ENCODE measurements around the gene RNF13.
A peak's percentile ranks its signal among the peaks of the same experiment; 100 is the strongest.

Gene RNF13

GRCh38 chr3:149955449-149955848, 142.4 kb downstream of the RNF13 start:
- no peaks in the 10 kb centered on the region for H3K27me3 Mint-ChIP-seq
- ATAC-seq (no peak), DNase-seq (no peak)
- peaks cover 3% of the 10 kb centered on the region for H3K36me3 Mint-ChIP-seq (ENCODE audit: low read depth)
- H3K4me1 Mint-ChIP-seq = peaks cover 19% of the 10 kb centered on the region
- no peaks in the 10 kb centered on the region for H3K9me3 Mint-ChIP-seq
- no peak overlapping the region for H3K4me3 Mint-ChIP-seq
- no peak overlapping the region for H3K27ac Mint-ChIP-seq

DNA sequence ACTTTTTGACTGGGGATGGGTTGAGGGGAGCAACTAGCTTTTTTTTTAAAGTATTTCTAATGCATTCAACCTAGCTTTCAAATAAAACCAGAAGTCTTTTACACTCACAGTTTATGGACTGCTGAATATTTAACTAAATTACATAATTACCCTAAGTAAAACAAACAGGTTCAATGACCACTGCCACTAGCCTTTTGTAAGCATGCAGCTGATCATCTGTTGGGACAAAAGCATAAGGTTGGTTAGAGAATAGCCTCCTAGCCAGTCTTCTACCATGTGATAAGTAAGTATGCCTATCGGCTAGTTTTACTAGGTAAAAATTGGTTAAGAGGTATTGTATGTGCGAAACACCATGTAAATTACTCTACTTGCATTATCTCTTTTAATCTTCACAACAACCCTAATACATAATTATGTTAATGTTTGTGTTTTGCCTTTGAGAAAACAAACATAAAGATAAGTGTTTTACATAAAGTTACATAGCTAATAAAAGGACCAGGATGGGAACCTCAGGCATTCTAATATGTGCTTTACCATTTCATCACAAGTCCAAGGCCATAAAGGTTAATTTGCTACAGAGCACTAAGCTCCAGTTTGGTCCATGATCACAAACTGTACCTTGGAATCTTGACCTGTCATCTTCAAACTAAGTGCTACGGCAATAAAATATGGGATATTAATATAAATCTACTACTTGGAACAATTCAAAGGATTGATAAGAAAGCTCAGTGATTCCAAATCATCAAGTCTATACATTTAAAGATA, 144.5 kb downstream of the RNF13 start:
- ATAC-seq (no peak), DNase-seq (no peak)
- no peaks in the 10 kb centered on the region for H3K27me3 Mint-ChIP-seq
- H3K4me1 Mint-ChIP-seq = peaks cover 19% of the 10 kb centered on the region
- H3K4me3 Mint-ChIP-seq = no peak overlapping the region
- H3K36me3 Mint-ChIP-seq (ENCODE audit: low read depth) = peaks cover 4% of the 10 kb centered on the region
- no peak overlapping the region for H3K27ac Mint-ChIP-seq
- no peaks in the 10 kb centered on the region for H3K9me3 Mint-ChIP-seq

GRCh38 chr3:149958171-149958796, 145.3 kb downstream of the RNF13 start:
- no peak for ATAC-seq
- H3K36me3 Mint-ChIP-seq (ENCODE audit: low read depth) = peaks cover 4% of the 10 kb centered on the region
- DNase-seq = no peak
- H3K27ac Mint-ChIP-seq = no peak overlapping the region
- H3K4me1 Mint-ChIP-seq = peaks cover 17% of the 10 kb centered on the region
- H3K27me3 Mint-ChIP-seq = no peaks in the 10 kb centered on the region
- H3K4me3 Mint-ChIP-seq = no peak overlapping the region
- no peaks in the 10 kb centered on the region for H3K9me3 Mint-ChIP-seq

DNA sequence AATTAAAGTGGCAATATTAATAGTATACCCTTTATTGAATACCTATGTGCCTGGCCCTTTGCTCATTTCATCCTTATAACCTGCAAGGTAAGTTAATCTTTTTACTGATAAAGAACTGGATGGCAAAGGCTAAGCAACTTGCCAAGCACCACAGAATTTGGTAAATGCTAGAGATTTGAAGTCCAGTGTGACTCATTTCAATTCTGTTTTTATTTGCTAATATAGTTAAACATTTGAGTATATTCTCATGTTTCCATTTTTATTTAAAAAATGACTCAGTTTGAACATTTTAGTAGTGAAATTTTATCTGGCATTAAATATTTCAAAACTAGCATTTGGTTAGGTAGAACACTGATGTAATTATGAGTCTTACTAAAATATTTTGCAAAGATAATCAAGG, 146.4 kb downstream of the RNF13 start:
- Mint-ChIP-seq H3K4me3 (no peak overlapping the region), H3K36me3 (ENCODE audit: low read depth) (peaks cover 4% of the 10 kb centered on the region), H3K27me3 (no peaks in the 10 kb centered on the region), H3K9me3 (no peaks in the 10 kb centered on the region), H3K4me1 (peaks cover 8% of the 10 kb centered on the region), H3K27ac (no peak overlapping the region)
- no peak for ATAC-seq
- no peak for DNase-seq

DNA sequence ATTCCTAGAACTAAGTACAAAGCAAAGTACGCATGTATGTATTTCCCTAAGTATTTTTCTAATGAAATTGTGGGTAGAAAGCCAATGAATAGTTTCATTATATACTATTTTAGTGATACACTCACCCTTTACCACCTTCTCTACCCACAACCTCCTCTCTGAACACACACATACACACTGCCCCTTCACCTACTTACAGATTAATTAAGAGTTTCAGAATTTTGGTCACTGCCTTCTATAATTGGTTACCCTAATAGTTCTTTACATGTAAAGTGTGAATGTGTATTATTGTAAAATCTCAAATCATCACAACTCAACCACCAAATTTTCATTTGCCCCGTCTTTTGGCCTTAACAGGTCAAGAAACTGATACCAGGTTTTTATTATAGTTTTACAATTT, 150.5 kb downstream of the RNF13 start:
- Mint-ChIP-seq H3K4me3 (no peak overlapping the region), H3K36me3 (ENCODE audit: low read depth) (peaks cover 4% of the 10 kb centered on the region), H3K27me3 (no peaks in the 10 kb centered on the region), H3K9me3 (no peaks in the 10 kb centered on the region), H3K27ac (no peak overlapping the region), H3K4me1 (no peaks in the 10 kb centered on the region)
- no peak for ATAC-seq
- no peak for DNase-seq

- no peaks in the 10 kb centered on the region for H3K9me3 Mint-ChIP-seq
- H3K4me1 Mint-ChIP-seq = peaks cover 5% of the 10 kb centered on the region
- no peak overlapping the region for H3K27ac Mint-ChIP-seq
These were observed 151.3 kb downstream of the RNF13 start for GRCh38 chr3:149964291-149964690.

GRCh38 chr3:149965278-149965677, 152.3 kb downstream of the RNF13 start:
- Mint-ChIP-seq H3K27me3 (peaks cover 5% of the 10 kb centered on the region), H3K4me3 (no peak overlapping the region)

More at GRCh38 chr3:149964291-149964690, 151.3 kb downstream of the RNF13 start:
- Mint-ChIP-seq H3K36me3 (ENCODE audit: low read depth) (peaks cover 4% of the 10 kb centered on the region), H3K27me3 (peaks cover 5% of the 10 kb centered on the region), H3K4me3 (no peak overlapping the region)
- no peak for ATAC-seq
- no peak for DNase-seq

DNA sequence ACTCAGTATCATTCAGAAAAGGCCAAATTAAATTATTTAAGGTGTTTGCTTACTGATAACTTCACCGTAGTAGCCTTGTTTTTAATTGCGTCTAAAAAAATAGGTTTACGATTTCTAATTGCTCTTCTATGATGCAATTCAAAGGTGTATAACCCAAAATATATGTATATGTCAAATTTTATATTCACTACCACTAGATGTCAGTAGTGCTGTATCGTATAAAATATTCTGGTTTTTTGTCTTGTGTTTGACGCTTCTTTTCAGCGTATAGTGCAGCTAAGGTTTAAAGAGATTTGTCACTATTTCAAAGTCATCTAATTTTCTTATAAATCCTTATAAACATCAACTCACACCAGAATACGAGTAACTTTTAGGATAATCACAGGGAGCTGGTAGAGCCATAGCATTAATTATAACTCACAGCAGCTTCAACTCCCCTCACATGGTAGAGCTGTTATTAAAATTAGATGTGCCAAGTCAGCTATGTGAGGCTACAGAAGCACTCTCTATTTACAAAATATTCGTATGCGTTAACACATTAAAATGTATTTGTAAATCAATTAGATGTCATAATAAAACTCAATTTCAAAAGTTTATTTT, 154.2 kb downstream of the RNF13 start:
- Mint-ChIP-seq H3K27ac (no peak overlapping the region), H3K4me1 (peaks cover 19% of the 10 kb centered on the region), H3K27me3 (peaks cover 14% of the 10 kb centered on the region), H3K9me3 (no peaks in the 10 kb centered on the region), H3K36me3 (ENCODE audit: low read depth) (no peaks in the 10 kb centered on the region), H3K4me3 (no peak overlapping the region)
- ATAC-seq (no peak), DNase-seq (no peak)

More at GRCh38 chr3:149965278-149965677, 152.3 kb downstream of the RNF13 start:
- Mint-ChIP-seq H3K9me3 (no peaks in the 10 kb centered on the region), H3K36me3 (ENCODE audit: low read depth) (peaks cover 4% of the 10 kb centered on the region), H3K27ac (no peak overlapping the region), H3K4me1 (peaks cover 11% of the 10 kb centered on the region)
- ATAC-seq (no peak), DNase-seq (no peak)

DNA sequence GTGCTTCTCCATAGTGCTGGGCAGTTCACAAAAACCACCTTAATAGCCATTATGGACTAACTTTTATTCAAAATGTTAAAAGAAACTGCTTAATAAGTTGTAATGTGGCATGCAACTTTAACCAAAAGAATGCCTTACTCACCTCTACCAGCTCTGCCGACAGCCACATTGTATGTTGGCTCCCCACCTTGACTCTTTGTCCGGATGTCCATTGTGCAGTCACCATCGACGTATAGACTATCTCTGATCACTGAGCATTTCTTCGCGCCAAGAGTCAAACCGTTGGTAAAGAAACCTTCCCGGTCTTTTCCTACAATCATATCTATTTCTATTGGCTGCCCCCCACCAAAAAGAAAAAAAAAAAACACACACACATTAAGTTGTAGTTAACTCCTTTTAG, 155.2 kb downstream of the RNF13 start:
- peaks cover 19% of the 10 kb centered on the region for H3K4me1 Mint-ChIP-seq
- H3K36me3 Mint-ChIP-seq (ENCODE audit: low read depth) = no peaks in the 10 kb centered on the region
- H3K9me3 Mint-ChIP-seq = no peaks in the 10 kb centered on the region
- H3K27me3 Mint-ChIP-seq = peaks cover 21% of the 10 kb centered on the region
- no peak overlapping the region for H3K27ac Mint-ChIP-seq
- no peak for DNase-seq
- H3K4me3 Mint-ChIP-seq = no peak overlapping the region
- no peak for ATAC-seq

- H3K4me1 Mint-ChIP-seq = peaks cover 19% of the 10 kb centered on the region
- no peak overlapping the region for H3K27ac Mint-ChIP-seq
These were observed 156.3 kb downstream of the RNF13 start for GRCh38 chr3:149969110-149969939.

GRCh38 chr3:149969940-149970715, 157.1 kb downstream of the RNF13 start:
- Mint-ChIP-seq H3K4me1 (peaks cover 19% of the 10 kb centered on the region), H3K27ac (no peak overlapping the region), H3K36me3 (ENCODE audit: low read depth) (no peaks in the 10 kb centered on the region), H3K9me3 (no peaks in the 10 kb centered on the region), H3K27me3 (peaks cover 36% of the 10 kb centered on the region), H3K4me3 (peak overlapping the region; percentile 80)
- peak; percentile 71 for DNase-seq
- ATAC-seq = peak; percentile 65

More at GRCh38 chr3:149969110-149969939, 156.3 kb downstream of the RNF13 start:
- peaks cover 28% of the 10 kb centered on the region for H3K27me3 Mint-ChIP-seq
- ATAC-seq = no peak
- H3K36me3 Mint-ChIP-seq (ENCODE audit: low read depth) = no peaks in the 10 kb centered on the region
- no peaks in the 10 kb centered on the region for H3K9me3 Mint-ChIP-seq
- H3K4me3 Mint-ChIP-seq = peak overlapping the region; percentile 80
- no peak for DNase-seq

- H3K27ac Mint-ChIP-seq = peak within 1 kb of the TSS; percentile 64
- ATAC-seq = peak; percentile 38
- no peaks in the 10 kb centered on the region for H3K36me3 Mint-ChIP-seq (ENCODE audit: low read depth)
- no peaks in the 10 kb centered on the region for H3K9me3 Mint-ChIP-seq
- H3K4me3 Mint-ChIP-seq = peak within 1 kb of the TSS; percentile 83
- peaks cover 39% of the 10 kb centered on the region for H3K27me3 Mint-ChIP-seq
- peaks cover 19% of the 10 kb centered on the region for H3K4me1 Mint-ChIP-seq
- peak; percentile 38 for DNase-seq
These were observed 157.8 kb downstream of the RNF13 start, which contains the start of gene PFN2 for GRCh38 chr3:149970716-149971402. Gene PFN2 (minus strand): TSS chr3:149970895. CDS start chr3:149970856, 39 bp downstream.

DNA sequence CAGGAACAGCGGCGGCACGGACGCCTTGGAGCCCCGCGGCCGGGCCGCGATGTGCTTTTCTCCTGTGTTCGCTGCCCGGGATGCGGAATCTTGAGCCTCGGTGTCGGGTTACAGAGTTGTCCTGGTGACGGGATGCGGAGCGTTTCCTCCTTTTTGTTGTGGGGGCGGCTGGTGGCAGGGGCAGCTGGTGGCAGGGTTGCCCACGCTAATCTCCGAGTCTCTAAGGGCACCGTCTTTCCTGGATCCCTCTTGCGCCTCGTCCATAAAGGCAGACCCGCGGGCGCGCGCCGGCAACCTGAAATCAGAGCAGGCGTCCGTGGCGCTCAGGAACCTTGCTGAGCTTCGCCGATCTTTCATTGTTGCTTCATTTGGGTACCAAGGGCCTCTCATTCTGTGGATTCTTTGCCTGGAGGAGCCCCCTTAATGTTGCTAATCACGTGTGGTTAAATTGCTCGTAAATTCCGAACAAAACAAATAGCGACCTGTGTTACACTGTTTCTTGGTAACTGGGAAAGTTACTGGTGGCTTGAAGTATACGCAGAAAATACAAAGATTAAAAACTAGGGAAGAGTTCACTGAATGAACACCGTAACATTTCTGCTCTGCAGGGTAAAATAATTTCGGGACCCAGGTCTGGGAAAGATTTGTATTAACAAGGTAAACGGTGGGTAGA, 158.5 kb downstream of the RNF13 start:
- H3K27ac Mint-ChIP-seq = peak overlapping the region; percentile 64

More for the DNA sequence above, 158.5 kb downstream of the RNF13 start:
- Mint-ChIP-seq H3K4me3 (peak overlapping the region; percentile 83), H3K4me1 (peaks cover 19% of the 10 kb centered on the region), H3K36me3 (ENCODE audit: low read depth) (no peaks in the 10 kb centered on the region), H3K27me3 (peaks cover 44% of the 10 kb centered on the region), H3K9me3 (no peaks in the 10 kb centered on the region)
- ATAC-seq (no peak), DNase-seq (peak; percentile 36)

Measured in activated naive CD8-positive, alpha-beta T cell treated with anti-CD3 and anti-CD28 coated beads, Interleukin-2, amount 50 U/mL, for 24 hours (primary cell).